Activated T-cell treated with anti-CD3 and anti-CD28 coated beads for 1 hour (primary cell): Measurements from ENCODE around the gene SLC9A7.
A peak's percentile ranks its signal among the peaks of the same experiment; 100 is the strongest.

Source experiments
- DNase-seq: peaks from one replicate; pipeline ENCODE4 v3.0.0-alpha.2; 2020; ENCODE audit warnings: low read depth

Gene SLC9A7

DNA sequence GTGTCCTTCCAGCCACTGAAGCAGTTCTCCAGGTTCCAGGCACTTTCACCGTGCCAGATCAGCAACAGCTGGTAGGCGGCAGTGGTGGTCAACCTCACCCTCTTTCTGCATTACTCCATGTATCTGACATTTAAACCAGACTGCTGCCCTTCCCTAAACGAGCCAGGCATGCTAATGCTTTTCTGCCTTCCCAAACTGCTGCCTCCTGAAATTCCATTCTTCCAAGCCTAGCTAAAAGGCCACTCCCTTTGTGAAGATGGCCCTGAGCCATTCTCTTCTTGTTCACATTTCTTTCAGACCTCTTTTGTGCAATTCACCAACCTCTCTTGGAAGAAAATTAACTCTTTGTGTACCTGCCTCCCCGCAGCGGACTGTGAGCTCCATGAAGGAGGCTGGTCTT is 111.7 kb downstream of the SLC9A7 start:
- DNase-seq = no peak

DNA sequence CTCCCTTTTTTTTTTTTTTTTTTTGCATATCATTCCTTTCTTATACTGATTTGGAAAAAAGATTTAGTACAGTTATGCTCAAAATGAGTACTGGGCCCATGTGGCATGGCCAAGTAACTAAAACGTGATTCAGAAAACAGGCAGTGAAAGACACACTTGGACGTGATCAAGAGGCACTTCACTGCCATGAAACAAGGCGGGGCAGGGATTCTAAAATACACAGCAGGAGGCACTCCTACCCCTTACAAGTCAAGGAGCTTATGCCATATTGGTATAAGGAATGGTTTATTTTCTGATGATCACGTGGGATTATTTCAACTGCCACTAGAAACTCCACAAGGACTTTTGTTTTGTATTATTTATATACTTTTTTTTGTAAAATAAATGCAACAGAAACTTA is 113.3 kb downstream of the SLC9A7 start:
- DNase-seq = no peak

DNA sequence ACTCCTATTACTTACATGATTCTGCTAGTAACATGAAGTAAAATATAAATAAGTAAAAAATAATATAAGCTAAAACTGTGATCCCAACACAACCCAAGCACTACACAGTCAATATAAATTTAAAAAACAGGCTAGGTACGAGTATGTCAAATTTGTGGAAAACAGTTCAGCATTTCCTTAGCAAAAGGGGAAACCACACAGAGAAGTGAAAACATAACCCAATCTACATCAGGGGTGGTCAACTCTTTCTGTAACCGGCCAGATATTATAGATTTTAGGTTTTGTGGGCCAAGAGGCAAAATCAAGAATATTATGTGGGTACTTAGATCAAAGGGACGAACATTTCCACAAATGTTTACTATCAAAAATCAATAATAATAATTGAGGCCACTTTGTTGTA is 115.3 kb downstream of the SLC9A7 start:
- DNase-seq = no peak

DNA sequence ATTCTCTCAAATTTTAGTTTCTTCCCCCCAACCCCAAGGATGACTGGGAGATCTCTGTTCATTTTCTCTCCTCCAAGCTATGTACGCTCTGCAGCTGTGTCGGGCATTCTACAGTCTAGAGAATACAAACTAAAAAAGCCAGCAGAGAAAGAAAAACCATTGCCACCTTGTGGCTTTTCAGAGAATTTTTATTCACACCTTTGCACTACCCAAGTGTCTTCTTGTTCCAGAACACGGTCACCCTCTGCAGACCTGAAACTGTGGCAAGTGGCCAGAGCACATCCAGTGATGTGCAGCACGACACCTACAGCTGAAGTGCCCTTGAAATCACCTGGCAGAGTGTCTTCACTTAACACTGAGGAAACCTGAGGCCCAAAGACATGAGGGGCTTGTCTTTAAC is 116.8 kb downstream of the SLC9A7 start:
- DNase-seq = no peak

DNA sequence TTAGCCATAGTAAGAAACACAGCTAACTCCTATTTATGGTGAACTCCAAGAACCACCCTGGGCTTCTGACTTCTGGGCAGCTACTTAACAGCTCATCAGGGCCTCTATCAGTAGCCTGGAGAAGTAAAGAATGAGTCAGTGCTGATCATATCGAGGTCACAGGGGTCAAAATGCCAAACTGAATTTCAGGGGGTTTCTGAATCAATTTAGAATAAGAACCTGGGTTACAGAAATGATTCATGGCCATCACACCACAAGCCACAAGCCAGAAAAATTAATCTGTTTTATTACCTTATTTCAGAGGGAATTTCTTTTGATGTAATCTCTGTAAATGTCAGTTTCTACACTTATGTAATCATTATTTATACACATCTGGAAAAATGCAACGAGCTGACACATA is 121.0 kb downstream of the SLC9A7 start:
- no peak for DNase-seq

DNA sequence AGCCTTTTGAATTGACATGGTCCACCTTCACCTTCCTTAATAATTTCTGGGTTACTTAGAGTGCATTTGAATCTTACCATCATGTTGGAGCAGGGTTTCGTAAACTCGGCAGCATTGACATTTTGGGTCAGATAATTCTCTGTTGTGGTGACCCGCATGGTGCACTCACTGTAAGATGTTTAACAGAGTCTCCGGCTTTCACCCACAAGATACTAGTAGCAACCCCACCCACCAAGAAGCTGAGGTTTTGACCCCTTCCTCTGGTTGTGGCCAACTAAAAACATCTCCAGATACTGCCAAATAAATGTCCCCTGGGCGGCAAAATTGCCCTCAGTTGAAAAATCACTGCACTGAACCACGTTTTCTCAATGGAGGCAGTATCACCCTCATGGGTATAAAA is 122.7 kb downstream of the SLC9A7 start:
- no peak for DNase-seq

DNA sequence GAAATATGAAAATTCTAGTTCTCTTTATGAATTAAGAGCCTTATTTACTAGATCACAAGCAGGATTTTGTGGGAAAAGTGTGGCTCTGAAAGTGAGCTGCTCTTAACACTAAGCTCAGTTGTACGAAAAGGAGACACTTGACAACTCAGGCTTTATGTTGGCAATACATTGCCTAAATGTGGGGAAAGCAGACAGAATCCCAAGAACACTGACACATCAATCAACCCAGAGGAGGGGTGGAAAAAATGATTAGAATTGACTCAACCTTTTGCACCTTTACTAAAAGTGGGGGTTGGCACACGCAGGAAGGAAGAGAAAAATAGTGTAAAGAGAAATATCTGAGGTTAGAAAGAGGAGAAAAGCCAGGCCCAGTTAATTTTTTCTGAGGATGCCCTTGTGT is 123.7 kb downstream of the SLC9A7 start:
- no peak for DNase-seq

DNA sequence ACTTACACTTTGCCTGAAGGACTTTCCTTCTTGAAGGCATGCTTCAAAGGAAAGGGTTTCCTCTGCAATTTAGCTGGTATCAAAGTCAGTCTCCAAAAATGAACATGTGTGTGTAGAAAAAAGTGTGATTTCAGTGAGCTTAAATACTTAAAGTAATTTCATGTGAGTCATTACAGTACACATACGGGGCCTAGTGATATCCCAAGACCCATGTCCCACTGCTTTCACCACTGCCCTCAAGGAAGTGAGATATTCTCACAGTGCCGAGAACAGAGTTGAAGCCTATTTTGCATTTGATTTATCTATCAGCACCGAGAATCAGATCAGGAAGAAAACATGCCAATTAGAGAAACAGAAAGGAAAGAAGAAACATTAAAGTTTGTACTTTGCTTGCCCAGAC is 124.3 kb downstream of the SLC9A7 start:
- no peak for DNase-seq

DNA sequence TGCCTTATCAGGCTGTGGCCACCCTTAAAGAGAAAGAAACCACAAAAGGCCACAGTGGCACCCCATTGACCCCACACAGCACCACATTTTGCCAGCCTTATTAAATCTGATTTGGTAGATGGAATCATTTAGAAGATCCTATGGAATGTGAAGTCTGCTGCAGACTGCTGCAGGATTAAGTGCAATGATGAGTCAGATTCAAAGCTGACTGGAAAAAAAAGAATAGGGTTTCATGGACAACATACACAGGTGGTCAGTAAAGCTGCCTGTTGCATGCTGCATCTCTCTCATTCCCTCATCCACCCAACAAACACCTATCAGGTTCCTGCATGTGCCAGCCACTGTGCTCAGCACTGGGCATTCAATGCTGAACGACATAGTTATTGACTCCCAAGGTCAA is 128.8 kb downstream of the SLC9A7 start:
- no peak for DNase-seq

DNA sequence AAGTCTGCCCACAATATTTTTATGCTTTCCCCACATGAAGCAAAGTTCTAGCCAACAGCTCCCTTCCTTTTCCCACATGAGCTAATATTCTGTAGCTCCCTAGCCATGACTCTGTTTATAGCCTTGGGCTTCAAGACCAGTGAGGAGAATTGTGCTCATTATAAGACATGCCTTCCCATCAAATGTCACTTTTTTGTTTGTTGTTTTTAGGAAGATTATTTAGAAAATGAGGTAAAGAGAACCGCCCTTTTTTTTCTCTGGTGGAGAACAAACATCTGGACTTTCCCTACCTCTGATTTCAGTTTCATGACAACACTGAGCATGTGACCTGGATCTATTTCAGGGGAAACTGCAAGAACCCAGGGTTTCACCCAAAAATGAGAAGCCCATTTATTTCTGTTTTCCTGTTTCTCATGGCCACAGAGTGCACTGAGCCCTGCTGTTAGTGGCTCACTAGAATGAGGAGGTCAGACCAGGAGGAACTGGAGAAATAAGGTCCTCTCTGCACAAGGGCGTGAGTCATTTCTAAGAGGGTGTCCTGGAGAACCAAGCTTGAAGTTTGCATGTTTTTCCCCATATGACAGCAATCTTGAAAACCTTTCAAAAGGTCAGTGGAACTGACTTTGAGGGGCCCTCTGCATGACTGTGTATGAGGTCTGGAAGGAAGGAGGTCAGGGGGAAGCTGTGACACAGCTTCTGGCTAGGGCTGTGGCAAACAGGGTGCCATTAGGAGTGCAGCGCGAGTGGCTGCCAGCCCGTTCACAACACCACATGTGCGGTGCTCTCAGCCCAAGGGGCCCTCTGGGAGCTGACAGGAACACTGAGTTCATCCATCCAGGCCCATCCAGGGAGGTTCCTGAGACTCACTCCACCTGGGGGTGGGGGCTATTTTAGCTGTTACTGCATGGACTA is 130.2 kb downstream of the SLC9A7 start:
- no peak for DNase-seq

DNA sequence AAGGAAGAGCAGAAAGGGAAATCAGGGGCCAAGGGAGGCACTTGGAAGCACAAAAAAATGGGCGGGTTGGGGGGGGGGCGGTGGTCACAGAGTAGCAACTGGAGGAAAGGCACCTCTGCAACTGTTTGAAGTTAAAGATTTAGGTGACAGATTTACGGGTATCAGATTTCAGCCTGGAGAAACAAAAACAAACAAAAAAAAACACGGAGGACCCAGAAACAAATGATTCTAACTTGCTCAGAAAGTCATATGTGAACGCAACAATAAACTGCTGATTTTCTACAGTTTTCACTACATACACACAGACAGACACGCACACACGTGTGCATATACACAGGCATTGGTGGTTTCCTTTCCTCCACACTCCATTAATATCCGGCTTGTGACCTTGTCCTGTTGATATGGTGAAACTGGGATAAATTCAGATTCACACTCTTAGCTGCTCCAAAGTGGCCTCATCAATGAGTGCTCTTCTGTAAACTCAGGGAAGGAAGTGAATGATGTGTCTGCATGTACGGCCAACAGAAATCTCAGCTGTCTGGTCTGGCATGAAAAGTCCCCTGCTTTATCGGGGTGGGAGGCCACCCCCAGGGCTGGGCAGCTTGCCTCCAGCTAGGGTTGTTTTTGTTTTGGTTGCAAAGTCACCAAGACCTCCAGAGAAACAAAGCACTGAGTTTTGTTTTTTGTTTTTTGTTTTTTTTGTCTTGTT is 131.1 kb downstream of the SLC9A7 start:
- no peak for DNase-seq

DNA sequence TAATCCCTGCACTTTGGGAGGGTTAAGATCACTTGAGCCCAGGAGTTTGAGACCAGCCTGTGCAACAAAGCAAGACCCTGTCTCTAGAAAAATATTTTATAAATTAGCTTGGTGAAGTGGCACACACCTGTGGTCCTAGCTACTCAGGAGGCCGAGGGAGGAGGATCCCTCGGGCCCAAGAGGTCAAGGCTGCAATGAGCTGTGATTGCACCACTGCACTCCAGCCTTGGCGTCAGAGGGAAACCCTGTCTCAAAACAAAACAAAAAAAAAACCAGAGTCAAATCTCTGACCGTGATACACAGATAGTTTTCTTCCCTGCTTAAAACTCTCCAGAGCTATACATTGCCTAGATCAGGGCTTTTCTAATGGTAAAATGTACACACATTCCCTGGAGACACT is 131.9 kb downstream of the SLC9A7 start:
- no peak for DNase-seq

DNA sequence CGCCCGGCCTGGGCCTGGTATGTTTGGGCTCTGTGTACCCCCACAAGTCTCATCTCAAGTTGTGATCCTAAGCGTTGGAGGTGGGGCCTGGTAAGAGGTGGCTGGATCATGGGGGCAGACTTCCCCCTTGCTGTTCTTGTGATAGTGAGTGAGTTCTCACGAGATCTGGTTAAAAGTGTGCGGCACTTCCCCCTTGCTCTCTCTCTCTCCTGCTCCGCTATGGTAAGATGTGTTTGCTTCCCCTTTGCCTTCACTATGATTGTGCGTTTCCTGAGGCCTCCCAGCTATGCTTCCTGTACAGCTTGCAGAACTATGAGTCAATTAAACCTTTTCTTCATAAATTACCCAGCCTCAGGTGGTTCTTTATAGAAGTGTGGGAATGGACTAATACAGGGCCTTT is 132.4 kb downstream of the SLC9A7 start:
- no peak for DNase-seq

DNA sequence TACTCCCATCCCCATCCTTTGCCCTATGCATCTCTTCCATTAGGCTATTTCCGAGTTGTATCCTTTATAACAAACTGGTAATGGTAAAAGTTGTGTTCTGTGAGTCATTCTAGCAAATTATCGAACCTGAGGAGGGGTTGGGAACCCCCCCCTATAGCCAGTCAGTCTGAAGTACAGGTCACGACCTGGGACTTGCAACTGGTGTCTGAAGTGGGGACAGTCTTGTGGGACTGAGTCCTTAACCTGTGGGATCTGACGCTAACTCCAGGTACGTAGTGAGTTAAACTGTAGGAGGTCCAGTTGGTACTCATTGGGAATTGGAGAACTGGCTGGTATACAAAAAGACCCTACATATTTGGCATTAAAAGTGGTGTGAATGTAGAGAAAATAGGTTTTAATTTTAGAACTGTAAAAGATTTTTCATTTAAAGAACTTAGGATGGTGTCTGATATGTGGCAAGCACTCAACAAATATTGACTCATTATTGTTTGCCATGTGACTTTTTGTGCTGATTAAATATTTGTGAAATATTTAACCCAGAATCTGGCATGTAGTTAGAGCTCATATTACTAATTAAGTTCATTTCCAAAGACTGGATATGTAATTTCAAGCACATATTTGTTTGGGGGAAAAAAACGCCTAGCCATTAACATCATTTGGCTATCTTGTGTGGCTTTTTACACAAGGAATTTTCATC is 134.7 kb downstream of the SLC9A7 start:
- no peak for DNase-seq

DNA sequence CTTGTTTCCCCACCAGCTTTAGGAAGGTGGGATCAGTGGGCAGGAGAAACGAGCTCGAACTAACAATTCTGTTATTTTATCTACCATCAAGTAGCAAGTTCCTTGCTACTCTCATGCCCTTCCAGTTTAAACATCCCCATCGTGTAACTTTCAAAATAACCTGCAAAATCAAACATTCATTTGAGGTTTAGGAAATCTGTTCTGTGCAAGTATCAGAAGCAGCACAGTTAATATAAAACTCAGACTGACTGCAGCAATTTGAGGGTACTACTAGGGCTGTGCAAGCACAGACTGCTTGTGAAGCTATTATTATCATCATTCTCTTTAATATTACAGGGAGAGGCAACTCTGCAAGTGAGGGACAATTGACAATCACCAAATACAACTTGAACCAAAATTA is 137.3 kb downstream of the SLC9A7 start:
- no peak for DNase-seq

DNA sequence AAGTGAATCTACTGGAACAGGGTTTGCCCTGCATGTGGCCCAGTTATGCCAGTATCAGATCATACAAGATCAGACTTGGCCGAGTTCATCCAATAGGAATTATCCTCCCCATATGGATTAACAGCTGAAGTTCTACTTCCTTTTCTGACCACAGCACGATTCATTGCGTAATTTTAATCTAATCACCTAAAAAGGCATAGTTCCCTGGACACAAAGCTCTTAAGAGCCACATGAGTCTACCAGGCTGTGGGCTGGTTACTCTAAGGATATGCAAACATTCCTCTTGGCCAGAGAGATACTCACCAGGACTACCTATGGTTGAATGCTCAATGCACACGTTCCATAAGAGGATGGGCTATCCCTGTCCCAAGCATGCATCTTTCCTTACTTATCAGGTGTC is 138.4 kb downstream of the SLC9A7 start:
- DNase-seq = no peak

DNA sequence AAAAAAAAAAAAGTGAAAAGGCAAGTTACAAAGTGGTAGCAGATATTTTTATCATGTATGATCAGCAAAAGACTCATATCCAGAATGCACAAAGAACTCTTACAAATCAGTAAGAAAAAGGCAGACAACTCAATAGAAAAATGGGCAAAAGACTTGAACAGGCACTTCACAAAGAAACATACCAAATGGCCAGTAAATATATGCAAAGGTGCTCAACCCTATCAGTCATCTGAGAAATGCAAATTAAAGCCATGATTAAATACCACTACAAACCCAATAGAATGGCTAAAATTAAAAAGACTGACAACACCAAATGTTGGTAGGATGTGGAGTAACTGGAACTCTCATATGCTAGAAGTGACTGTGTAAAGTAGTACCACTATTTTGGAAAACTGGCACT is 140.0 kb downstream of the SLC9A7 start:
- no peak for DNase-seq

DNA sequence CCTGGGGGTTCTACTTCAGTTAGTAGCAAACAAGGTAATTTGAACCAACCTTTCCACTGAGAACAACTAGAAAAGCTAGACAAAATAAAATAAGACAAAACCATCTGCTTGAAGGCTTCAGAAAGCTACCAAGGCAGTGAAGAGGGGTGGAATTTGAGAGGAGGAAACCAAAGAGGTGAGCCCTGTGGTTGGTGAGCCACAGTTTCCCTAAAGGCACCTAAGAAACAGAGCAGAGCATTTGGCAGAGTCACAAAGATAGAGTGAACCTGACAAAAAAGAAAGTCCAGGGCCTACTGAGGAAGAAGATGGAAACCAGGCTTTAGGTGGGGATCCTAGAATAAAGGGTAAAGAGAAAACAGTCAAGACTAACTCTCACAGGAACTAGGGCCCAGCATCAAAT is 141.0 kb downstream of the SLC9A7 start:
- no peak for DNase-seq

DNA sequence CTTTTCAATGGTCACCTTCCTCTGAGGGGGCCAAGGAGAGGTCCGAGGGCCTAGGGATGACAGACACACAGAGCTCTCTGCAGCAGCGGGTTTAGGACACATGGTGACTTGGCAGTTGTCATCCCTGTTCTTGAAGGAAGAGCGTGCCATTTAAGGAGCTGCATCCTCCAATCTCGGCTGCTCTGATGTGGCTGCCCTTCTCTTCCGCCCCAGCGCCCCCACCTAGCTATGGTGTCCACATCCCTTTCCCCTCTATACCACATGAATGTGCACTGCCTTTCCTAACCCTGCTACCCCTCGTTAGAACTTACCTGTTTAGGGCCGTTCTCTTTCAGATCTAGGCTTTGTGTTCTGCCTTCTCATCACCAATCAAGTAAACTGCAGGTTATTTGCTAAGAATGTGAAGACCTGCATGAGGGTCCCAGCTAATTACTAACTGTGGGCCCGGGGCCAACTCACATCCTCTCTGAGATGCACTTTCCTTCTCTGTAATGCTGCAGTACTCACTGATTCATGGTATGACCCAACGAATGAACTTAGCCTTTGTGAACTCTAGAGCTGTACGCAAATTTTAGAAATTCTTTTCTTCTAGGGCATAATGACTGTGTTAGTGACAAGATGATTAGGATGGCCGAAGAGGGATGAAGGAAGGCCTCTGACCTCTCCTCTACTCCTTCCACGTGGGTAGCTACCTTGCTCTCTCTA is 147.1 kb downstream of the SLC9A7 start:
- DNase-seq = peak; percentile 6

DNA sequence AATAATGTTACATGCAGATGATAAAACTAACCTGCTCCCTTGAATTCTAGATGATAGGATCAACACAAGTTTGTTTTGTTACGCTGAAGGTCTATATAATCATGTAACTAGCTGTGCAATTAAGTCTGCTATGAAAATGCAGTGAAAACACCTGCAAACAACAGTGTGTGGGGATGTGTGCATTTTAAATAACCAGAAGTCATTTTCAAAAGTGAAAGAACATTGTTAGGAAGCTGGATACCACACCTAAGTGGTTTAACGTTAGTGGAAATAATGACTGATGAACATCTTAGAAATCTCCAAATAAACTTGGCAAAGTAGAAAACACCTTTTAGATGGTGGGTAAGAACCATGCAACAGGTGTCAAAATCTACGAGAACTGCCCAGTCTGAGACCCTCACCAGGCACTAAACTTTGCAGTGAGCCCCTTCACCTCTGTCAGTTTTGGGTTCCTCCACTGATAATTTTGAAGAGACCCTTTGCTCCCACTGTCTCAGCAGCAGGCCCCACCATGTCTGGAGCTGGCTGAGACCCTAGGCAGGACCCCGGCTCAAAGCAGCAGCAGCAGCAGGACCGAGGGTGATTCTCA is 148.8 kb downstream of the SLC9A7 start:
- no peak for DNase-seq

DNA sequence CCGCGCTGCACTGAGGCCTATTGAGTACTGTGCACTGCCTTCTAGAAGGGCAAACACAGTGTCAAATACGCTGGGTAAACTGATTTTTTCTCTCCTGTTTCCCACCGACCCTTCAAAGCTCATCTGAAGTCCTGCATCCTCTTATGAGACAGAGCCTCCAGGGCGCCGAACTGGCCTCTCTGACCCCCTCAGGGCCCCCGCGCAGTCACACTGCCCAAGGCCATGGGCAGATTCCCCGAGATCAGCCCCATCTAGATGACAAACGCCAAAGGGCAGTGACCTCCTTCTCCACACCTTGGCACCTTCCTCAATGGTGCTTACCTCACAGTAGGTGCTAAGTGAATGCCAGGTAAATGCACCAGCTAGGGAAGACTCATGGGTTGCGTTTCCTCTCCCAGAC is 151.0 kb downstream of the SLC9A7 start:
- DNase-seq = no peak
